Amniotic stem cell (primary cell): Measurements from ENCODE around the gene DOCK4.

ENCODE experiments used
- DNase-seq: peaks from one replicate; lab custom pipeline; 2025; lab: John Stamatoyannopoulos, UW

Gene DOCK4

GRCh38 chr7:112188257-112188656, 17.9 kb downstream of the DOCK4 start:
- DNase-seq: no peak

GRCh38 chr7:112186300-112186699, 19.9 kb downstream of the DOCK4 start:
- DNase-seq: no peak

GRCh38 chr7:112185005-112185834, 21.0 kb downstream of the DOCK4 start:
- DNase-seq: no peak

- DNase-seq: no peak
Observed at GRCh38 chr7:112184455-112184854, 21.7 kb downstream of the DOCK4 start.

GRCh38 chr7:112183266-112183665, 22.9 kb downstream of the DOCK4 start:
- no peak for DNase-seq

GRCh38 chr7:112182749-112183148, 23.4 kb downstream of the DOCK4 start:
- no peak for DNase-seq

- DNase-seq: no peak
Observed at GRCh38 chr7:112180223-112180622, 26.0 kb downstream of the DOCK4 start.

GRCh38 chr7:112176693-112177415, 29.3 kb downstream of the DOCK4 start:
- no peak for DNase-seq

- no peak for DNase-seq
Observed at GRCh38 chr7:112176241-112176640, 30.0 kb downstream of the DOCK4 start.

- DNase-seq: no peak
Observed at GRCh38 chr7:112174192-112174591, 32.0 kb downstream of the DOCK4 start.

- DNase-seq: no peak
Observed at GRCh38 chr7:112173568-112173905, 32.7 kb downstream of the DOCK4 start.

GRCh38 chr7:112172870-112173567, 33.2 kb downstream of the DOCK4 start:
- DNase-seq: no peak

GRCh38 chr7:112171673-112172072, 34.5 kb downstream of the DOCK4 start:
- no peak for DNase-seq

GRCh38 chr7:112168915-112169314, 37.3 kb downstream of the DOCK4 start:
- no peak for DNase-seq

GRCh38 chr7:112167147-112167546, 39.1 kb downstream of the DOCK4 start:
- DNase-seq: no peak

- no peak for DNase-seq
Observed at GRCh38 chr7:112162784-112163506, 43.3 kb downstream of the DOCK4 start.

GRCh38 chr7:112162142-112162766, 43.9 kb downstream of the DOCK4 start:
- no peak for DNase-seq

GRCh38 chr7:112161253-112162141, 44.7 kb downstream of the DOCK4 start:
- no peak for DNase-seq

- no peak for DNase-seq
Observed at GRCh38 chr7:112160771-112161150, 45.4 kb downstream of the DOCK4 start.

GRCh38 chr7:112160130-112160770, 45.9 kb downstream of the DOCK4 start:
- no peak for DNase-seq
